Cardiac fibroblast (primary cell): ENCODE results near the gene VAV2.
A peak's percentile ranks its signal among the peaks of the same experiment; 100 is the strongest.

Experiments used
- DNase-seq, 2 donors: peaks; one replicate each; pipeline versions ENCODE4 v3.0.0 to v3.0.0-alpha.2; 2010; ENCODE audit warnings: low read depth in 2 of 2
- H3K4me3 ChIP-seq, 2 donors: replicated peaks in 1 of 2; 1 replicate in 1 of 2; 2 replicates in 1 of 2; pipeline ENCODE4 v1.5.1; 2011; ENCODE audit warnings: low read depth in 2 of 2, low read length in 2 of 2, mild to moderate bottlenecking in 2 of 2, moderate library complexity in 1 of 2
- TF ChIP-seq, protein P1 (sequence below): IDR thresholded peaks from one replicate; pipeline ENCODE4 v1.5.1; 2011; ENCODE audit warnings: low read depth, mild to moderate bottlenecking, low read length, inconsistent platforms

Gene VAV2

DNA sequence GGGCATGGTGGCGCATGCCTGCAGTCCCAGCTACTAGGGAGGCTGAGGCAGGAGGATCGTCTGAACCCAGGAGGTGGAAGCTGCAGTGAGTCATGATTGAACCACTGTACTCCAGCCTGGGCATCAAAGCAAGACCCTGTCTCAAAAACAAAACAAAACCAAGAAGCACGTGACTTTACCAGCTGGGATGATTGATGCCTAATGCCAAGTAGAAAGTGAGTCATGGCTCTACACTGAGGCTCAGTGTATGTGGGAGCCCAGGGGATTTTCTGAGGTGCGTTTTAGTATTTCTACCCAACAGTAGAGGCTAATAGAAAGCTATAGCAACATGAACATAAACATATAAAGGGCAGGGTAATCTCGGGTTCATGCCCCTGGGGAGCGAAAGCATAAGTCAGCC is 19.3 kb upstream of the VAV2 start:
- TF ChIP-seq, protein P1, sequence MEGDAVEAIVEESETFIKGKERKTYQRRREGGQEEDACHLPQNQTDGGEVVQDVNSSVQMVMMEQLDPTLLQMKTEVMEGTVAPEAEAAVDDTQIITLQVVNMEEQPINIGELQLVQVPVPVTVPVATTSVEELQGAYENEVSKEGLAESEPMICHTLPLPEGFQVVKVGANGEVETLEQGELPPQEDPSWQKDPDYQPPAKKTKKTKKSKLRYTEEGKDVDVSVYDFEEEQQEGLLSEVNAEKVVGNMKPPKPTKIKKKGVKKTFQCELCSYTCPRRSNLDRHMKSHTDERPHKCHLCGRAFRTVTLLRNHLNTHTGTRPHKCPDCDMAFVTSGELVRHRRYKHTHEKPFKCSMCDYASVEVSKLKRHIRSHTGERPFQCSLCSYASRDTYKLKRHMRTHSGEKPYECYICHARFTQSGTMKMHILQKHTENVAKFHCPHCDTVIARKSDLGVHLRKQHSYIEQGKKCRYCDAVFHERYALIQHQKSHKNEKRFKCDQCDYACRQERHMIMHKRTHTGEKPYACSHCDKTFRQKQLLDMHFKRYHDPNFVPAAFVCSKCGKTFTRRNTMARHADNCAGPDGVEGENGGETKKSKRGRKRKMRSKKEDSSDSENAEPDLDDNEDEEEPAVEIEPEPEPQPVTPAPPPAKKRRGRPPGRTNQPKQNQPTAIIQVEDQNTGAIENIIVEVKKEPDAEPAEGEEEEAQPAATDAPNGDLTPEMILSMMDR, result no peak
- no peak for DNase-seq
- H3K4me3 ChIP-seq, result no peak overlapping the region

GRCh38 chr9:134010310-134011173 is 18.4 kb upstream of the VAV2 start:
- H3K4me3 ChIP-seq, result no peak overlapping the region
- TF ChIP-seq, protein P1, result no peak
- peak in 1 of 2 donors; percentile 26 for DNase-seq

DNA sequence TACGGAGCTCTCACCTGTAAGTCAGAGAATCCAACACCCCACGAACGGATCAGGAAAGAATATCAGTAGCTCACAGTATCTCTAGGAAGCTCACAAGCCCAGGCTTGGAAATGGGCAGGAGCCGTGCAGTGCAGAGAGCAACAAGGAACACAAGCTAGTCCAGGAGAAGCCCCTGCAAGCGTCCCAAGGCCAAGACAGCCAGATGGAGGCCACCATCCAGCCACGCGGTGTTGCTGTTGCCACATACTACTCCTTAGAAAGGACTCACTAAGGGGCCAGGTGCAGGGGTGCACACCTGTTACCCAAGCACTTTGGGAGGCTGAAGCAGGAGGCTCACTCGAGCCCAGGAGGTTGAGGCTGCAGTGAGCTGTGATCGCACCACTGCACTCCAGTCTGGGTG is 15.4 kb upstream of the VAV2 start:
- TF ChIP-seq, protein P1, result no peak
- DNase-seq, result no peak
- H3K4me3 ChIP-seq, result no peak overlapping the region

- TF ChIP-seq, protein P1, result no peak
- H3K4me3 ChIP-seq, result no peak overlapping the region
- DNase-seq, result no peak
These were observed 15.0 kb upstream of the VAV2 start for GRCh38 chr9:134007150-134007549.

- TF ChIP-seq, protein P1, result no peak
- DNase-seq, result no peak
- H3K4me3 ChIP-seq, result no peak overlapping the region
These were observed 13.3 kb upstream of the VAV2 start for GRCh38 chr9:134005381-134005780.

GRCh38 chr9:134004881-134005280 is 12.8 kb upstream of the VAV2 start:
- DNase-seq, result no peak
- TF ChIP-seq, protein P1, result no peak
- H3K4me3 ChIP-seq, result no peak overlapping the region
